Ramos (cell line): ENCODE measurements around the gene NGF.

Source experiments
- in situ Hi-C: fragments of 300-500 bp; cut with MboI; formaldehyde crosslinking; loops from one replicate; pipeline ENCODE4 v1.14.3; 2022; ENCODE audit warnings: low sequenced_read_pairs; ENCODE audit not compliant: unreplicated experiment

NGF gene

DNA sequence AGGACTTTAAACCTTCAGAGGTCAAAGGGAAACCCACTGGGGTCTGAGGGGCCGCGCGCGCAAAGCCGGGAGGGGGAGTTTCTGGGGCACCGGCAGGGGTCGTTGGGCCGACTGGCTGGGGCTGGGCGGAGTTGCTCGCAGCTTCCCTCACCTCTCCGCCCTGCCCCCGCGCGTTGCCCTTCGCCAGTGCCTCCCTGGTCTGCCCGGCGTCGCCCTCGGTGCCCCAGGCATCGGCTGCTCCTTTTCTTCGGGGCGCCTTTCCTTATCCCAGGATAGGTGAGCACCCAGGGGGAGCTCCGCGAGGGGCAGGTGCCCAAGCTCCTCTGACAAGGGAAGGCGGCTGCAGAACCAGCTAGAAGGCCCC lies 390 bp upstream of the NGF start:
- in situ Hi-C loops: no loop called here

DNA sequence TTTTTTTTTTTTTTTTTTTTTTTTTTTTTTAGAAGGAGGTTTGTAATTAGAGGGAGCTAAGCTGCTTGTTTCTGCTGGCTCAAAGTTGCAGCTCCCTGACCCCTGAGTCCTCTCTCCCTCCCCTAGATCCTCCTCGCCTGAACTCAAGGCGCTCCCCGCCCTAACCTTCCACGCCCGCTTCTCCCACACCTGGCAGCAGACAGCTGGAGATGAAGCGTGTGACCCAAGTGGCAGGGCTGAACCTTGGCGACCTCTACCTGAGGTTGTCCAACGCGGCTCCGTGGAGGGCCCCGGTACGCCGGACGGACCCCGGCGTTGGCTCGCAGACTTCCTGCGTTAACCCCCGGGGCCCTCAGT lies 795 bp downstream of the NGF start:
- in situ Hi-C loops: no loop called here

DNA sequence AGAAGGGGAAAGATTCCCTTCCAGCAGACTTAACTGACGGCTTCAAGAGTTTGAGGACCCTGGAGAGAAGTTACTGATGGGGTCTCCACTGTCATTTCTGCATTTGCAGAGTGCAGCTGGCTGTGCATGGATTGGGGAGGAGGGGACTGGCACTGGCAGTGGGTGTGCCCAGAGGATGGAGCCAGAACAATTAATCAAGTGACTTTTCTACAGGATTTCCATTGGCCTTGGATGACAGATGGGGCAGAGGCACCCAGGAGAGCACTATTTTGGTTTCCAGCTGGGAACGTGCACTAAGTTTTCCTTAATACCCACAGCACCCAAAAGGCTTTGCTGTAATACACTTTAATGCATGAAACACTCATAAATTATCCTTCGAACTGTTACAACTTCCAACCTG lies 1.3 kb downstream of the NGF start:
- in situ Hi-C loops: no loop called here

DNA sequence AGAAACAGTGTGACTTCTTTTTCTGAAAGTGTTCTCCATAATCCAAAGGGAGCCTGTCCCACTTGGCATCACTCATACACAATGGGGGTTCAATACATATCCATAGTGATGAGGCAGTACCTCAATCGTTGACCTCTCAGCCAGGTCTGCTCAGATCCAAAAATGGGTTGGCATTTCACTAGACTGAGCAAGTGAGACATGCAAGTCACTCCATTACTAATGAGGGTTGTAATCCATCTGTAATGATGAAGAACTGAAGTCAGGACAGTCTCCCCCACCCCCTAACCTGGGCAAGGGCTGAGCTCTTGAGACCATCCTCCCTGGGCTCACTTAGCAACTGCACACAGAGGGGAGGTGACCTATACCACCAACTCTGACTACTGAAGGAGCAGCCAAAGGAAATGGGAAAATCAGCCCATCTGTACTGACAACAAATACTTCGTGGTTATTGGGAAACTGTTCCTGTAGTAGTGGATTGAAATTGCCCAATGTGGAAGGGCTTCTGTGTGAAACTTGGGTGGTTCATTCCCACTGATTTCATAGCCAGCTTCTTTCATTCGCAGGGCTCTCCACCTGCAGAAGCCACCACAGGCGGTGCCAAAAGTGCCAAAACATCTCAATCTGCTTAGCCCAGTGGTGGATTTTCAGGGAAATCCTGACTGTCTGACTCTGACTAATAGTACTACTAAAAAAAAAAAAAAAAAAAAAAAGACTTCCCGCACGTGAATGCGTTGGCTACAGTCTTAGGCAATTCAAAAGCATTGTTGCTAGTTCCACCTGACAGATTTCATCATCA lies 5.0 kb downstream of the NGF start:
- in situ Hi-C loops: no loop called here

DNA sequence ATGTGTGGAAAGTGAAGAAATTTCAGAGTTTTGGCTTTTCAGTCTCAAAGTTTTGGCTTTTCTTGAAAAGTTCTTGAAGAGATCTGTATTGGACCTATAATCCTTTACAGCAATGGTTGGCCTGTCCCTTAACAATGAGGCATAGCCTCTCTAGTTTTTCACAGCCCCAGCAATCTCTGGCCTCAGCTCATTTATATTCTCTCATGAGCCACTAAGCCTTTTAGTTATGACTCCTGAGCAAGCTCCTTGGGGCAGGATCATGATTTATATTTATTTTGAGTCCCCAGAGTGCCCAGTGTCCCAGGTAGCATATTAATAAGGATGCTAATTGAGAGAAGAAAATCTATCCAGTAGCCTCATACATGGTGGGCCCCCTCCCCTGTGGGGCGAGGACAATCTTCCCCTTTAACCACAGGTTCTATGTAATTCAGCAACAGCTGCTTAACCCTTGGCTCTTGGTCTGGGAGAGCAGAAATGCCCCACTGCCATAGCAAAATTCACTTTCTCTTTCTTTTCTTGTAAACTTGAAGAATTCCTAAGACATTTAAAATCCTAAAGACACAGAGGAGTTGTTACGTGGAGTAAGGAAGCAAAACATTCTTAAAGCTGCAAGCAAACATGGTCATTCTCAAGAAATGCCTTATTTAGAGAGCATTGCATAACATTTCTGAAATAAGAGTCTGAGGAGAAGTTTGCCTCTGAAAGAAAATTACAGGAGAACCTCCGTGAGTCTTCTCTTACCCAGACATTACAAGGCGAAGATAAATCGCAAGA lies 6.3 kb downstream of the NGF start:
- in situ Hi-C loops: no loop called here

DNA sequence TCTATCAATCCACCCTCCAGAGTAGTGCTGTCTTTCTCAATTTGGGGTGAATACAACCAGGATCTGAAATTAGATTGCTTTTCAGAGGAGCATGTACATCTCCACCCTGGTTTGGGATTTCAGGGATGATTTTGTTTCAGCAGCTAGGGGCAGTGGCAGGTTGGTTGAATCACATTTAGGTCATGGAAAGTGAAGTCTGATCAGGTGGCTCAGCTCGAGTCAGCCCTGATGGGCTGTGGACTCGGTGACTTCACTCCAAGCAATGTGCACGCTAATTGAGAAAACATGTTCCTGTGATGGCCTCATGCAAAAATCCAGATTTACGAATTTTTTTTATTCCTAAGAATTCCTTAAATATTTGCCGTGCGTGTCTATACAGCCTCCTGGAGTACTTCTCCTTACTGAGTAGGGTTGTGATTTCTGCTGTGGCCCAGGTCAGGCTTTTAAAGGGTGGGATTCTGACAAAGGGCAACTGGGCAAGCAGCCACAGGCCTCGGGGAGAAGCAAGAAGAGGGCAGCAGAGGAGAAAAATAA lies 7.5 kb downstream of the NGF start:
- in situ Hi-C loops: no loop called here

DNA sequence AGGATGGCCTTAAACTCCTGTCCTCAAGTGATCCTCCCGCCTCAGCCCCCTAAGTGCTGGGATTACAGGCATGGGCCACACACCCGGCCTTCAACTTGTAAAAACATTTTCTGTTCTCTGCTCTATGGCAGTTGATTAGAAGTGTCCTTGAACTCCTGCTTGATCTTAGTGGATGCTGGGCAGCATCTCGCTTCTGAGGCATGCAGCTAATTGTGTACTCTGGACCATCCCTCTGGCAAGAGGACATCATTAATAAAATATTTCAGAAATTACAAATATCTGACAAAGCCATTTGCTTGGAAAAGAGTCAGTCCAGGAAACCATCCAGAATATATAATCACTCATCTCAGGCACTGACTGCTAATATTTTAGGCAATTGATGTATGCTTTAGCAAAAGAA lies 8.1 kb downstream of the NGF start:
- in situ Hi-C loops: no loop called here

DNA sequence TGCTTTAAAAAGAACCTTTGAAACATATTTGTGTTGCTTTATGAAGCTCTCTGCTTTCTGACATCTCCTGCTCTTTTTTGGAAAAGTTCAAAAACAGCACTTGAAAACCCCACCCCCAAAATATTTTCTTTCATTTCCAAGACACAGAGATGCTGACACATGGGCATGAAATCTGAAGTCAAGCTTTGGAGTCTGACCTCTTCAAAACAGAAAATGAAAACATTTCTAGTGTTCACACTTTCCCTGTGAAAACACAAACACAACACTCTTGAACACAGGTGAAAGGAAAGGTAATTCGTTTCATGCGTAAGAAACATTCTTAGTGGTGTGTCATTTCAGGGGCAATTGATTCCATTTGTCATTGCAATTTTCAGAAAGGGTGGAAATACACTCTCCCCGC lies 10.8 kb downstream of the NGF start:
- in situ Hi-C loops: no loop called here

DNA sequence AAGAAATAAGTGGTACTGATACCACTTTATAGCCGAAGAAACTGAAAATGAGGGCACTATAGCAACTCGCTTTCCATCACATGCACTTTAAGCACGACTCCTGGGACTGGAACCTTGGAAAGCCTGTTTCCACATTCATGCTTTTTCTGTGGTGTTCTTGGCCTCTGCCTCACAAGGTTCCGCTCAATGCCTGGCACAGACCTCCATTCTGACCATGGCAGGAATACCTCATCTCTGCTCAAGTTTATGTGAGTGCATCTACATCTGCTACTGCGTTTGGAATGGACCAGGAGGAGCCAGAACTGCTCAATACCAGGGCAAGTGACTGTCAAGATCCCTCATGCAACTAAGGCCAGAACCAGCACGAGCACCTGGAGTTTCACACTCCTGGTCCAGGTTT lies 11.6 kb downstream of the NGF start:
- in situ Hi-C loops: no loop called here

DNA sequence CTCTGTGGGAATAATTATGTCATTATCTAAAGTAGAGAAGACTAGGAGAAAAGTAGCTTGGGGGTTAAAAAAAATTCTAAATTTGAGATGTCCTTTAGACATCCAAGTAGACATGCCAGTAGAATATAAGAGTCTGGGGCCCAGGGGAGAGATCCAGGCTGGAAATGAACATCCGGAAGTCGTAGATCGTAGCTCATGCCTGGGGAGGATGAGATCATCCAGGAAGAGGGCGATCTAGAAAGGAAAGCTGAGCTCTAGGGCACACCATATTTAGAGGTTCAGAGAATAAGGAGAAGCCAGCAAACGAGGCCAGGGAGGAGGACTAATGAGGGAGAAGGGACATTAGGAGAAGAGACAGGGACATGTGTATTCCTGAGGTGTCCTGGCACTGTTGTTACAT lies 12.2 kb downstream of the NGF start:
- in situ Hi-C loops: no loop called here

DNA sequence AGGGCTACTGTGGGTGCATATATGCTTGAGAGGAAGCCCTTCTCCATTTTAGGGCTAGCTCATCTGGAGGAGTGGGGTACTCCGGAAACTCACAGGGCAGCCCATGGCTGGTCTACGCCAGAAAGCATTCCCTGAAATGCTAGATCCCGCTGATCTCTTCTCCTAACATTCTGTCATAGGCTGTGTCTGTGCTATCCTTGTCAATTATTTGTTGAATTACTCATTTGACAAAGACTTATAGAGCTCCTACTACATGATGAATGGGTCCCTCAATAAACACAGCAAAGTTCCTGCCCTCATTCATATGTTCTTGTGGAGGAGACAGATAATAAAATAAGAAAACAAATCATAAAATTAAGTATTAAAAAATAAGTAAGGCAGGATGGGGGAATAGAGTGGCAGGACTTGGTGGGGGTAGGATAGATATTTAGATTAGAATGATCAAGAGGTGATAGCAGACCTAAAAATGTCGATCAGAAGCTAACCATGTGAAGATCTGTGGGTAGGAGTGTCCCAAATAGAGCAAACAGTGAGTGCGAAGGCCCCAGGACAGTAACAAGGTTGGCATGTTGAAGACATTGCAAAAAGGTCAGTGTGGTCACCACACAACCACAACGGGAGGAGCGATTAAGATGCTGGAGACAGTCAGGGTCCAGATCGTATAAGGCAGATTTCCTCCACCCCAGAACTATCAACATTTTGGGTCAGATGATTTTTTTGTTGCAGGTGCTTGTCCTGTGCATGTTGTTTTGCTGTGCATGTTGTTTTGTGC lies 13.2 kb downstream of the NGF start:
- in situ Hi-C loops: no loop called here

DNA sequence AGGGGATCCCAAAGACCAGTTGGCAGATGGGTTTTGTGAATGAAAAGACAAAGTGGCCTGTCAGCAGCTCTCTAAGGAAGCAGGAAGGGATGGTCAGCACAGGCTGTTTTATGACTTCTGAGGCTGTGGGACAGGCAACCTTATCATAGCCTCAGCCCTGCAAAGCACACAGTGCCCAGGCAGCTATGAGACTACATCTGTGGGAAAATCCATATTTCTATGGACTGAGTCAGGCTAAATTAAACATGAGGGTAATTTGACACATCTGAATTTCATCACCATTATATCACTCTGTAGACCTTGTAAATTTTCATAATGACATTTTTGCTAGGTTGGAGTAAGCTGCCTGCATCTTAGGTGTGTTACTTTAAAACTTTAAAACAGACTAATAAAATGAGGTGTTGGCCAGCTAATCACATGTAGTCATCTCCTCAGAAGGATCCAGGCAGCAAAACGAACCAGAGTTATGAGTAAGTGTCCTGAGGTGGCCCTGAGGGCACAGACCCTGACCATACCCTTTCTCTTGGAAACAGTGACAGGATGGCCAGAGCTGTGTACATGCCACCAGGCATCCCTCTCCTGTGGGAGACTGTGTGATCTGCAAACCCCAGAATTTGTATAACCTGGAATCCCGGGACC lies 14.6 kb downstream of the NGF start:
- in situ Hi-C loops: no loop called here

DNA sequence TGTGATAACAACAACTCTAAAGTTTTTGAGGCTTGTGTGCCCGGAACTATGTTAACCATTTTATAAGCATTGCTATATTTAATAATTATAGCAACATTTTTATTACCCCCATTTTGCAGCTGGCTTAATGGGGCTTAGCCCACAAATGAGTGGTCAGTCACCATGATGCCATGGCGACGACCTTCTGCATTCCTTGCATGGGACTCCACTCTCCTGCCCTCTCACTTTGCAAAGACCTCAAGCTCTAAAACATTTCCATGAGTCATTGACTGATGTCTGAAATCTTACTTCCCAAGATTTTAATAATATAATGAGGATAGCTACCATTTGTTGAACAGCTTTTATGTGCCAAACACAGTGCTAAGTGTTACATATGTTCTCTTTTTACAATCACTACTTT lies 15.4 kb downstream of the NGF start:
- in situ Hi-C loops: no loop called here

DNA sequence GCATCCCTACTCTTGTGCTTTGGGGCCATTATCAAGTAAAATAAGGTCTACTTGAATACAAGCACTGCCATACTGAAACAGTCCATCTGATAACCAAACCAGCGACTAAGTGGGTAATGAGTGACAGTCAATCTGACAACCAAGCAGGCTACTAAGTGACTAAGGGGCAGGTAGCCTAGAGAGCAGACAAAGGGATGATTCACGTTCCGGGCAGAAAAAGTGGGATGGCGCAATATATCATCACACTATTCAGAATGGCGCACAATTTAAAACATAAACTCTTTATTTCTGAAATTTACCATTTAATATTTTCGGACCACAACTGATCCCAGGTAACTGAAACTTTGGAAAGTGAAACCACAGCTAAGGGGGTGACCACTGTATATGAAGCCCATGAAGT lies 17.7 kb downstream of the NGF start:
- in situ Hi-C loops: no loop called here

DNA sequence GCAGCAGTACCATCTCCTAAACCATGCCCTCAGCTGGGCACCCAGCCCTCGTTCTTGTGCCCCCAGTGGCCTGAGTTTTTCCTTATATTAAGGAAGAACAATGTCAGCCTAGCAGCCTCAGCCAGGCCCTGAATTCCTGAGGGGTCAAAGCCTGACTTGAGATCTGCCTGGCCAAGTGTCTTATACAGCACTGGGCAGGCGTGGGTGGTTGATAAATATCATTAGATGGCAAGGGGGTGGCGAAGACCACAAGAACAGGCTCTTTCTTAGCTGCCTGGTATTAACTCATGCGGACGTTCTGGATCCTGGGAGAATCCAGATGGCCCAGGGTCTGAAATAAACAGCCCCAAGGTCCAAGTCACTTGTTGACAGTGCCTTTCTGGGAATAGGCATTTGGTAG lies 18.3 kb downstream of the NGF start:
- in situ Hi-C loops: no loop called here

DNA sequence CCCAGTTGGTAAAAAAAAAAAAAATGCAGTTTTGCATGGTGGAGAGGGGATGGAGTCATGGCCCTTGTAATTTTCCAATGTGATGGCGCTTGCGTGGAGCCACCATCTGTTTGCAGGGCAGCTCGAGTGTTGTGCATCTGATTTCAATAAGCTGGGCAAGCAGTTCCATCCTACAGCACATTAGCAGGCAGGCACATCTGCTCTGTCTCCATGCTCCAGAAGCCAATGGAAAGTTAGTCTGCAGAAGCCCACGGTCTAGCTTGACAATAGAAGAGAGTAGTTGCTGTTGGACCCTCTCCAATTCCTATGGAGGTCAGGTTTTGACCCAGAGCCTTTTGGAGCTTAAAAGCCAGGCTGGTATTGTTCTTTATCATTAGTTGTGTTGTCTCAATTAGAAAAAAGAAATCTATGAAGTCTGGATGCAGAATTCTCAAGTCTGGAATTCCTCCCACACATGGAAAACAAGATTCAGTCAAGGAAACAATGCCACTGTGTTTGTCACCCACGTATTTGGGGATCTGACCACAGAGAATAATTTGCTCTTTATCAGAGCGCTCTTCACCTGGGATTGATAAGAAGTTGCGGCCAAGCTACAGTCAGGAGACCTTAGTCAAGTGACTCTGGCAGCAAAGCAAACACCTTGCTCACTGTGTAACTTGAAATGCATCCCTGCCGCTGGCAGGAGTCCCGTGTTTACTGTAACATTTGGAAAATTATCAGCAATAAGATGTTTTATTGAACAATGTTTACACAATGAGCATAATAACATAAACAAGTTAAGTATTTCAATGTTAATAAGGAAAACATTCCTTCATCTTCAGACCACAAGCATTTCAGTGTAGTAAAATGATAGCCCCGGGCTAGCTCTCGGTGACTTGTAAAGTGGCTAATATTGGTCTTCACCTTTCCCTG lies 20.7 kb downstream of the NGF start:
- in situ Hi-C loops: no loop called here

DNA sequence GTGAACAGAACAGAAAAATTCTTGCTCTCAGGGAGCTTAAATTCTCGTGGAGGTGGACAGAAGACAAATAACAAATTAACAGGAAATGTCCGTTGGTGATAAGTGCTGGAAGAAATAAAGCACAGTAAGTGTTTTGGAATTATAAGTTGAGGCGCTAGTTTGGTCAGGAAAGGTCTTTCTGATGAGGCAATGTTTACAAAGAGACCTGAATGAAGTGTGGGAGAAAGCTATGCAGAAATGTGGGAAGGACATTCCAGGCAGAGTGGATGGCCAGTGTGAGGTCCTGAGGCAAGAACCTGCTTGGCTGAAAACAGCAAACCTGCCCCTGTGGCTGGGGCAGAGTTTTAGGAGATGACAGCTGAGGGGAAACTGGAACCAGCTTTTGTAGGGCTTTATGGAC lies 23.3 kb downstream of the NGF start:
- in situ Hi-C loops: no loop called here

DNA sequence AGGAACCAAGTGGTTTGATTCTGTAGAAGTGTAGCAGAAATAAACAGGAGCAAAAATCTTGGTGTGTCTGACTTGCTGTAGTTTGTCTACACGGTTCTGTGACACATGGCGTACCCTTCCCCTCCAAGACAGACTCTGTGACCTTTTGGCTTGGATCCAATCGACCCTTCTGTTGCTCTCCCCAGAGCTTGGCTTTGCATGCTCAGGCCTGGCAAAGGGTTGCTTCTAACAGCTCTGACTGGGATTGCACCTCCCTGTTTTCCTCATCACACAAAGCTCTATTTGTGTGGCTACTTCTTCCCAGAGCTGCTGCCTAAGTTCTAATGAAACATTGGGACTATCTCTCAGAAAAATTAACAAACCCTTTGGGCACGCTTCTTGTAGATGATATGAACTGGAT lies 24.0 kb downstream of the NGF start:
- in situ Hi-C loops: no loop called here

DNA sequence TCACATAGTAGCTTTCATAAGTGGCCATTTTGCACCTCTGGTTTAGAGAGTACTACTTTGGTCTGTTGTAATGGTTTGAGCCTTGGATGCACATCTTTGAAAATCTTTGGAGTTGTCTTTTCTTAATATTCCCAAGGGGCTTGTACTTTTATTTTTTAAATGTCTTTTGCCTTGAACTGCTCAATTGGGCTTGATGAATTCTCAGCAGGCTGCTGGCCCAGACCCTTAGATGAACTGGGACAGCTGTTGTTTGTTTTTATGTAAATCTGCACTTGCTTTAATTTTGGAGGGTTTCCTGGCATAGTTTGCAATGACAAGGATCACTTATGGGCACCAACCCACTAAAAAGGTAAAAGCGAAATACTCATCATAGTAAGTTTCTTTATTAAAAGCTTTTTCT lies 24.9 kb downstream of the NGF start:
- in situ Hi-C loops: no loop called here

DNA sequence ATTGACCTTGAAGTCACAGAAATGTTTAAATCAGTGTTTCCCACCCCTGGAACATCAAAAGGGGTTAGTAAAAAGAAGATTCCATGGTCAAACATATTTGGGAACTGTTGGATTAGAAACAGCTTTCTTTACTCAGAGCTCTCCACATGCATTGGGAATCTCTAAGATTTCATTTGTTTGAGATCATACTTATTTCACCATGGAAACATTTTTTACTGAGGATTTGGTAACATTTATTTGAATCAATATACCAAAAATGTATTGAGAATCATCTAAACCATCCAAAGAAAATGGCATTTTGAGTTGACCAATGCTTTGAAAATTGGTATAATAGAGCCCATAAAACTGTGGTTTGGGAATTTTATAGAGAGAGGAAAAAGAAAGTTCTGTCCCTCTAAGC lies 25.3 kb downstream of the NGF start:
- in situ Hi-C loops: no loop called here
